ENCODE data around the gene IZUMO4. TPM values are rescaled to one million over a fixed set of nuclear protein-coding genes. Genes with fewer than 3 reads are reported as not detected.
A peak's percentile ranks its signal among the peaks of the same experiment; 100 is the strongest.

IZUMO4 gene
- total and polyA plus RNA-seq, 7 donors: 2.3 to 8.5 (median 4.2) TPM

DNA sequence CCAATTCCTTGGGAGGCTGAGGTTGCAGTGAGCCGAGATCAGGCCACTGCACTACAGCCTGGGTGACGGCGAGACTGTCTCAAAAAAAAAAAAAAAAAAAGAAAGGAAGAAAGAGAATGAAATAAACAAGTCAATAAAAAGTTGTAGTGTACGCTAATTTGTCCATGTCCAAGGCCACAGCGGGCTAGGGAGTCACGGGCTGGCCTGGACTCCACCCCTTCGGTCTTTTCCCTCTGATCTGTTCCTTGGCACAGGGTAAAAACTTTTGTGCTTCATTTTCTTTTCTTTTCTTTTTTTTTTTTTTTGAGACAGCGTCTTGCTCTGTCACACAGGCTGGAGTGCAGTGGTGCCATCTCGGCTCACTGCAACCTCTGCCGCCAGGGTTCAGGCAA lies 26.3 kb upstream of the IZUMO4 start:
- Histone ChIP-seq H3K27me3 (no peaks in the 10 kb centered on the region), H3K9me3 (no peaks in the 10 kb centered on the region), H3K36me3 (peaks cover 11 to 47% (median 31%) of the 10 kb centered on the region in 4 donors), H3K27ac (peak overlapping the region in 3 of 4 donors; percentile 62 to 66 (median 63)), H3K4me1 (peaks cover 0 to 12% (median 10%) of the 10 kb centered on the region in 4 donors), H3K4me3 (no peak overlapping the region)
- intact Hi-C loops (cut with DNase I): loop anchor here (5.0 kb wide), 1 partner anchor 143 kb away; no protein-coding TSS in a partner anchor
- WGBS, 2 donors: 21 to 70% methylated on average over 10 of the region's 10 CpGs
- no peak for DNase-seq
- TF ChIP-seq POLR2A (IDR thresholded peaks at IDR 0.05) (no peak), POLR2AphosphoS5 (IDR thresholded peaks at IDR 0.05) (no peak), EP300 (IDR thresholded peaks at IDR 0.05) (no peak)
- TF ChIP-seq, protein P1, sequence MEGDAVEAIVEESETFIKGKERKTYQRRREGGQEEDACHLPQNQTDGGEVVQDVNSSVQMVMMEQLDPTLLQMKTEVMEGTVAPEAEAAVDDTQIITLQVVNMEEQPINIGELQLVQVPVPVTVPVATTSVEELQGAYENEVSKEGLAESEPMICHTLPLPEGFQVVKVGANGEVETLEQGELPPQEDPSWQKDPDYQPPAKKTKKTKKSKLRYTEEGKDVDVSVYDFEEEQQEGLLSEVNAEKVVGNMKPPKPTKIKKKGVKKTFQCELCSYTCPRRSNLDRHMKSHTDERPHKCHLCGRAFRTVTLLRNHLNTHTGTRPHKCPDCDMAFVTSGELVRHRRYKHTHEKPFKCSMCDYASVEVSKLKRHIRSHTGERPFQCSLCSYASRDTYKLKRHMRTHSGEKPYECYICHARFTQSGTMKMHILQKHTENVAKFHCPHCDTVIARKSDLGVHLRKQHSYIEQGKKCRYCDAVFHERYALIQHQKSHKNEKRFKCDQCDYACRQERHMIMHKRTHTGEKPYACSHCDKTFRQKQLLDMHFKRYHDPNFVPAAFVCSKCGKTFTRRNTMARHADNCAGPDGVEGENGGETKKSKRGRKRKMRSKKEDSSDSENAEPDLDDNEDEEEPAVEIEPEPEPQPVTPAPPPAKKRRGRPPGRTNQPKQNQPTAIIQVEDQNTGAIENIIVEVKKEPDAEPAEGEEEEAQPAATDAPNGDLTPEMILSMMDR (IDR thresholded peaks at IDR 0.05): no peak

DNA sequence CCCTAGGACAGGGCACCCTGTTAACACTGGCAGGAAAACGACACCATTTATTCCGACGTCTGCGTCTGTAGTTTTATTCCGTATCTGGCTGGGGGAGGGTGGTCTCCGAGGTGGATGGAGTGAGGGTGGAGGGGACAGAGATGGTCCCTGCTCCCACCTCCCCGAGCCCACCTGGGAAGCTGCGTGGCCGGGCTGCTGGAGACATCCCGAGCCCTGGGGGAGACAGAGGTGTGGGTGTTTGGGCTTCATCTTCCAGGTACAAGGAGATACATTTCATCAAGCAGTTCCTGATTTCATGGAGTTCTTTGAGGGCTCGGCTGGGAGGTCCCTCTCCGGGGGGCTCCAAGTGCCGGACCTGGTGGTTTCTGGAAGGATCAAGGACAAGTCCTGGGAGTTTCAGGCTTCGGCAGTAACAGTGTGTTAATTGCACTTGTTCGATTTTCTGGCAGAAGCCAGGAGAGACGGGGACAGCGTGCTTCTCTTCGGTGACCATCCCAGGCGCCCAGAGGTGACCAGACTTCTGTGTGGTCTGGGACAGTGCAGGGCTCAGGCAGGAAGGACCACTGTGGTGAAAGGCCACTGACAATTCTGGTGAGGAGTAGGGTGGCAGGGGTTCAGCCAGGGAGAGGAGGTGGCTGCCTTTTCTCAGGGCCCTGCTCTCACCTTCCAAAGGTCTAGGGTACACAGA lies 25.6 kb upstream of the IZUMO4 start:
- intact Hi-C loops (cut with DNase I): loop anchor here (5.0 kb wide), 1 partner anchor 144 kb away; no protein-coding TSS in a partner anchor
- Histone ChIP-seq H3K4me3 (no peak overlapping the region), H3K27me3 (no peaks in the 10 kb centered on the region), H3K27ac (no peak overlapping the region), H3K4me1 (peaks cover 0 to 12% (median 9%) of the 10 kb centered on the region in 4 donors), H3K9me3 (no peaks in the 10 kb centered on the region), H3K36me3 (peaks cover 14 to 54% (median 34%) of the 10 kb centered on the region in 4 donors)
- DNase-seq: no peak
- TF ChIP-seq EP300 (IDR thresholded peaks at IDR 0.05) (no peak), POLR2A (IDR thresholded peaks at IDR 0.05) (no peak), POLR2AphosphoS5 (IDR thresholded peaks at IDR 0.05) (no peak)
- TF ChIP-seq, protein P1 (IDR thresholded peaks at IDR 0.05): no peak
- WGBS, 2 donors: 73 to 91% methylated on average over 19 of the region's 19 CpGs

DNA sequence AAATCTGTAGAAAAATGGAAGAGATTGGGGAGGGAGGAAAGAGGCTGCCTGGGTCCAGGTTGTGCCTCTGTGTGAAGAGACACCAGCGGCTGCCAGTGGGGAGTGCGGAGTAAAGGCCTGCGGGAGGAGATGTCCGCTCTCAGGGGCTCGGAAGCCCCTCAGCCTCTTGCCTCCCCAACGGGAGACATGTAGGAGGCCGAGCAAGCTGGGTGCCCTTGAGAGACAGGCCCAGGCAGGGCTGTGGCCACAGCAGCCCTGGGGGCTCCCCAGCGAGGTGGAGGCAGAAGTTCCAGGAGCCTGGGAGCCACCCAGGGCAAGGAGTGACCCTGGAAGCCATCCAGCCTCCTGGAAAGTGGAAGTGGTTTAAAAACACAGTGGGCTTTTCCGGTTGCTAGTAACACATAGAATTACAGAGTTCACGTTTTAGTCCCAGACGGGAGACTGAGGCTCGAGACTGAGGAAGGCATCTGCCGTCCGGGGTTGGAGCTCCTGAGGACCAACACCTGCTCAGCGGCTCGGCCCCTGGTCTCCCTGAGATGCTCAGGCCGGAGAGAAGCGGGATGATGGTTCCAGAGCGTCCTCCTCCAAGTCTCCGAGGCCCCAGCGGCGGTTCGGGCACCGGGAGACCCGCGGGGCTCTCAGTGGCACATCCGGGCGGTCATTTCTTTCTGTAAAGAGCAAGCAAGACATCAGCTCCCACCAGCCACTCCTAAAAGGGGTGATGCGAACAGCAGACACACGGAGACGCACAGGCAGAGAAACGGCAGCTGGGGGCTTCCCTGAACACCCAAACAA lies 23.8 kb upstream of the IZUMO4 start:
- no peak for DNase-seq
- no peaks in the 10 kb centered on the region for H3K27me3 ChIP-seq
- H3K4me1 ChIP-seq: peaks cover 0 to 12% (median 9%) of the 10 kb centered on the region in 4 donors
- intact Hi-C loops (cut with DNase I): loop anchor here (5.0 kb wide), 1 partner anchor 146 kb away; no protein-coding TSS in a partner anchor
- H3K4me3 ChIP-seq: no peak overlapping the region
- no peak overlapping the region for H3K27ac ChIP-seq
- no peak for TF ChIP-seq POLR2AphosphoS5 (IDR thresholded peaks at IDR 0.05)
- TF ChIP-seq, protein P1 (IDR thresholded peaks at IDR 0.05): no peak
- TF ChIP-seq POLR2A (IDR thresholded peaks at IDR 0.05): no peak
- TF ChIP-seq EP300 (IDR thresholded peaks at IDR 0.05): no peak
- H3K9me3 ChIP-seq: no peaks in the 10 kb centered on the region
- WGBS, 2 donors: 92 to 93% methylated on average over 32 of the region's 32 CpGs
- peaks cover 23 to 72% (median 52%) of the 10 kb centered on the region in 4 donors for H3K36me3 ChIP-seq

DNA sequence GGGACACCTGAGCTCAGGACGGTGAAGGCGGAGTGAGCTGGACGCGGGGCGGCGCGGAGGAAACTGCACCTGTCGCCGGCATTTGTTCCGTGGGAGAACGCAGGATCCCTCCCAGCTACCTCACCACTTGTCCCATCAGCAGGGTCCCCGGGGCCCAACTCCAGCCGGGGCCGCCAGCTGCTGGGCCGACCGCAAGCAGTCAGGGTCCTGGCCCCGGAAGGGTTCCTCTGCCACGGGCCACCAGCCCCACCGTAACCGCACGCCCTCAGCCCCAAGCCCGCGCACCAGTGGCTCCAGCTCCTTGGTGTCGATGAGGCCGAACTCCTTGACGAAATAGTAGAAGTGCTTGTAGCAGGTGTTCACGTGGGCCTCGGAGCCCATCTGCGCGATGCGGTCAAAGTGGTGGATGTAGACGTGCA lies 20.2 kb upstream of the IZUMO4 start:
- DNase-seq: no peak
- Histone ChIP-seq H3K4me3 (no peak overlapping the region), H3K4me1 (peaks cover 0 to 13% (median 11%) of the 10 kb centered on the region in 4 donors), H3K27ac (no peak overlapping the region), H3K36me3 (peaks cover 33 to 100% (median 71%) of the 10 kb centered on the region in 4 donors), H3K27me3 (no peaks in the 10 kb centered on the region), H3K9me3 (no peaks in the 10 kb centered on the region)
- intact Hi-C loops (cut with DNase I): no loop called here
- WGBS, 2 donors: 95 to 98% methylated on average over 32 of the region's 32 CpGs
- TF ChIP-seq POLR2AphosphoS5 (IDR thresholded peaks at IDR 0.05) (no peak), POLR2A (IDR thresholded peaks at IDR 0.05) (no peak), EP300 (IDR thresholded peaks at IDR 0.05) (no peak)
- TF ChIP-seq, protein P1 (IDR thresholded peaks at IDR 0.05): no peak
